PC-3 (cell line): Measurements from ENCODE around the gene ACVRL1. TPM values are rescaled to one million over a fixed set of nuclear protein-coding genes. Genes with fewer than 3 reads are reported as not detected.

Experiments used
- ATAC-seq: fragments of 200-7000 bp; cut with Tn5 transposase; 2 replicates; pipeline ENCODE4 v1.9.1; 2020; ENCODE audit warnings: mild to moderate bottlenecking, moderate library complexity
- BruUV-seq: library from RNA; stranded (reverse); fragments of 400-500 nt; replicated peaks from 2 replicates; lab custom pipeline; 2021; lab: Mats Ljungman, UMichigan
- CTCF ChIA-PET: fragments of 300-600 bp; sonication (Branson Sonifier 250); formaldehyde crosslinking; loops from one replicate; lab custom pipeline; 2022; ENCODE audit warnings: antibody characterized with exemption; lab: Charles Lee
- POLR2A ChIA-PET: fragments of 300-600 bp; sonication (Branson Sonifier 250); formaldehyde crosslinking; loops from one replicate; lab custom pipeline; 2022; ENCODE audit warnings: antibody characterized with exemption; ENCODE audit not compliant: unreplicated experiment; lab: Charles Lee
- DNase-seq: peaks from one replicate; pipeline ENCODE4 v3.0.0-alpha.2; 2015
- H2AFZ ChIP-seq: fragments of 300-600 bp; sonication (generic); 2 replicates; pipeline ENCODE4 v1.6.0; 2016; ENCODE audit warnings: antibody characterized with exemption, low read length
- H3F3A ChIP-seq: fragments of 300-600 bp; sonication (generic); one replicate; pipeline ENCODE4 v1.6.0; 2017; ENCODE audit warnings: antibody characterized with exemption, low read length, control low read depth, mild to moderate bottlenecking; ENCODE audit not compliant: unreplicated experiment
- H3K27ac ChIP-seq: fragments of 300-600 bp; sonication (generic); 2 replicates; pipeline ENCODE4 v1.5.1; 2016; ENCODE audit warnings: mild to moderate bottlenecking, low read length
- H3K27me3 ChIP-seq: fragments of 300-600 bp; sonication (generic); 2 replicates; pipeline ENCODE4 v1.6.1; 2016; ENCODE audit warnings: low read length, mixed read lengths
- H3K36me3 ChIP-seq: fragments of 300-600 bp; sonication (generic); 2 replicates; pipeline ENCODE4 v1.6.1; 2016; ENCODE audit warnings: low read depth, mixed run types, low read length, mixed read lengths
- H3K4me1 ChIP-seq: fragments of 300-600 bp; sonication (generic); 2 replicates; pipeline ENCODE4 v1.5.1; 2016; ENCODE audit warnings: low read length; ENCODE audit not compliant: insufficient read depth
- H3K4me2 ChIP-seq: fragments of 300-600 bp; sonication (generic); 2 replicates; pipeline ENCODE4 v1.6.0; 2016; ENCODE audit warnings: low read length
- H3K4me3 ChIP-seq: fragments of 300-600 bp; sonication (generic); 2 replicates; pipeline ENCODE4 v1.5.1; 2016; ENCODE audit warnings: mild to moderate bottlenecking, low read length, mixed read lengths
- H3K79me2 ChIP-seq: fragments of 300-600 bp; sonication (generic); 2 replicates; pipeline ENCODE4 v1.6.1; 2017; ENCODE audit warnings: low read length, mixed read lengths
- H3K9ac ChIP-seq: fragments of 300-600 bp; sonication (generic); 2 replicates; pipeline ENCODE4 v1.6.0; 2016; ENCODE audit warnings: mild to moderate bottlenecking, low read length
- H3K9me2 ChIP-seq: fragments of 300-600 bp; sonication (generic); replicated peaks from 2 replicates; pipeline ENCODE4 v1.6.1; 2016; ENCODE audit warnings: mixed run types, low read length, mixed read lengths
- H3K9me3 ChIP-seq: fragments of 300-600 bp; sonication (generic); 2 replicates; pipeline ENCODE4 v1.6.1; 2016; ENCODE audit warnings: low read length, mixed read lengths
- H4K20me1 ChIP-seq: fragments of 300-600 bp; sonication (generic); 2 replicates; pipeline ENCODE4 v1.6.1; 2016; ENCODE audit warnings: low read length, mixed read lengths
- EZH2 ChIP-seq: fragments of 300-600 bp; sonication (generic); IDR thresholded peaks from one replicate; pipeline ENCODE4 v1.6.1; 2017; ENCODE audit warnings: antibody characterized with exemption, mild to moderate bottlenecking, low read length; ENCODE audit not compliant: unreplicated experiment
- EZH2phosphoT487 ChIP-seq: fragments of 300-600 bp; sonication (generic); IDR thresholded peaks from 2 replicates; pipeline ENCODE4 v1.6.1; 2018; ENCODE audit warnings: mild to moderate bottlenecking, antibody characterized with exemption, low read length, borderline replicate concordance
- intact Hi-C: fragments of 100-400 bp; cut with micrococcal nuclease; formaldehyde crosslinking; loops from 2 replicates; pipeline ENCODE4 v1.9.0; 2023
- total RNA-seq: library from RNA; depleted of rRNA; stranded (reverse); fragments of >200 nt; gene quantifications from 2 replicates; pipeline ENCODE4 v1.2.3, GENCODE V29; 2014
- TF ChIP-seq, protein P1 (sequence below): fragments of 300-600 bp; sonication (generic); conservative IDR thresholded peaks from 2 replicates; pipeline ENCODE4 v1.5.1; 2017; ENCODE audit warnings: antibody characterized with exemption, low read depth, mild to moderate bottlenecking, low read length

The ACVRL1 gene
- total RNA-seq, 1 experiment from 2014 or later: not detected

DNA sequence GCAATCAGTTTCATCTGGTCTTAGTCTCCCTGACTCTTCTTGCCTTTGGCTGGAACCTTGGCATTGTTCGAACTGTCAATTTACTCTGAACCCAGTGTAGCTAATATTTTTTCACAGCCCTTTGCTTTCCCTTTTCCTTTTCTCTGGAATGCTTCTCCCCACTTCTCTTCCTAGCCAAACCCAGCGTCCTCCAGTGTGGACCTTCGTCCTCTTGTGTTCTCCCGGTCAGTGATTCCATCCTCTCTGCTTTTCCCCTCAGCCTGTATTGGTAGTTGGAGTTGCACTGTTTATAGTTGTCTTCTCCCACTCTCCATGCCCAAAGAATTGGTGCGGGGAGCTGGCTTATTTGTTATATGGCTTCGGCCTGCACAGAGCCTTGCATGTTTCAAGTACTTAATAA lies 53.6 kb downstream of the ACVRL1 start:
- no peak for ATAC-seq
- CTCF ChIA-PET: no interaction called here
- intact Hi-C loops: no loop called here

DNA sequence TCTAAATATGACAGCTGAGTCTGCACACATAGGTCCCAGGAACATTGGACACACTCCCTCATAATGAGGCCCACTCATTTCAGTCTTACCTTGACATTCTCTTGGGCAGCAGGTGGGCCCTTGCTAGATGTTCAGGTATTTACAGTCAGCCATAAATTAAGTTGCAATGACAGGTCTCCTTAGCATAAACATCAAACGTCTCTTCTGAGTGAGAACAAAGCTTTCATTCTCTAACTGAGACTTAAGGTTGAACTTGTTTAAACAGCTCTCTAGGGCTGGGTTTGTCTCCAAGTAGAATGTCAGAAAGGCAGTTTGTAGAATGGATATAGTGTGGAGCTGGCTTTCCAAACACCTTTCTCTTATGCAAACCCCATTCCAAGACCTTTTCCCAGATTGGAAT lies 54.5 kb downstream of the ACVRL1 start:
- DNase-seq (peak; percentile 28), ATAC-seq (peak; percentile 72)

More for the DNA sequence above, 53.6 kb downstream of the ACVRL1 start:
- Histone ChIP-seq H3K27me3 (no peaks in the 10 kb centered on the region), H3K9ac (no peak overlapping the region), H3K4me1 (no peaks in the 10 kb centered on the region), H3K27ac (no peak overlapping the region), H4K20me1 (0 out of 2 replicates have a peak, but pooled peaks cover 5% of the 10 kb centered on the region), H3K79me2 (peaks cover 56% of the 10 kb centered on the region), H3K4me2 (no peak overlapping the region), H2AFZ (no peak overlapping the region), H3K36me3 (0 out of 2 replicates have a peak, but pooled peaks cover 9% of the 10 kb centered on the region), H3F3A (no peaks in the 10 kb centered on the region), H3K9me2 (no peaks in the 10 kb centered on the region), H3K4me3 (no peak overlapping the region), H3K9me3 (no peaks in the 10 kb centered on the region)
- TF ChIP-seq, protein P1, sequence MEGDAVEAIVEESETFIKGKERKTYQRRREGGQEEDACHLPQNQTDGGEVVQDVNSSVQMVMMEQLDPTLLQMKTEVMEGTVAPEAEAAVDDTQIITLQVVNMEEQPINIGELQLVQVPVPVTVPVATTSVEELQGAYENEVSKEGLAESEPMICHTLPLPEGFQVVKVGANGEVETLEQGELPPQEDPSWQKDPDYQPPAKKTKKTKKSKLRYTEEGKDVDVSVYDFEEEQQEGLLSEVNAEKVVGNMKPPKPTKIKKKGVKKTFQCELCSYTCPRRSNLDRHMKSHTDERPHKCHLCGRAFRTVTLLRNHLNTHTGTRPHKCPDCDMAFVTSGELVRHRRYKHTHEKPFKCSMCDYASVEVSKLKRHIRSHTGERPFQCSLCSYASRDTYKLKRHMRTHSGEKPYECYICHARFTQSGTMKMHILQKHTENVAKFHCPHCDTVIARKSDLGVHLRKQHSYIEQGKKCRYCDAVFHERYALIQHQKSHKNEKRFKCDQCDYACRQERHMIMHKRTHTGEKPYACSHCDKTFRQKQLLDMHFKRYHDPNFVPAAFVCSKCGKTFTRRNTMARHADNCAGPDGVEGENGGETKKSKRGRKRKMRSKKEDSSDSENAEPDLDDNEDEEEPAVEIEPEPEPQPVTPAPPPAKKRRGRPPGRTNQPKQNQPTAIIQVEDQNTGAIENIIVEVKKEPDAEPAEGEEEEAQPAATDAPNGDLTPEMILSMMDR: no peak
- no peak for TF ChIP-seq EZH2
- no peak for TF ChIP-seq EZH2phosphoT487
- no peak for DNase-seq
- POLR2A ChIA-PET: no interaction called here
- no TSS peak for BruUV-seq

DNA sequence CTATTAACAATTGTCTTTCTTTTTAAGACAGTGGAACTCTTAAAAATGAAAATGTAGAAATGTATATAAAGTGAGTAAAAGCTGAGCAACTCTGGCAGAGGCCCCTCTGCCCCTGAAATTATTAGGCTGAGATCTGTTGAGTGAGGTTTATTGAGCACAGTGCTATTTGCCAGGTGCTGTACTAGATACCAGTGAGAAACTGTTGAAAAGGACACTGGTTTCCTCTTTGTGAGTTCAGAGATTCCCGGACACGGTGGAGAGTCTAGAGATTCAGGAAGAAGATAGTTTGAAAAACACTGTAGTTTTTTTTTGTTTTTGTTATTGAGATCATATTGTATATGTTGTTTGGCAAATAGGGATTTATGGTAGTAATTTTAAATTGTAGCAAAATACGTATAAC lies 55.4 kb downstream of the ACVRL1 start:
- Histone ChIP-seq H4K20me1 (0 out of 2 replicates have a peak, but pooled peaks cover 5% of the 10 kb centered on the region), H3K9ac (no peak overlapping the region), H2AFZ (no peak overlapping the region), H3K36me3 (0 out of 2 replicates have a peak, but pooled peaks cover 9% of the 10 kb centered on the region), H3K27ac (no peak overlapping the region), H3F3A (no peaks in the 10 kb centered on the region), H3K4me2 (no peak overlapping the region), H3K79me2 (peaks cover 49% of the 10 kb centered on the region), H3K27me3 (no peaks in the 10 kb centered on the region), H3K9me2 (no peaks in the 10 kb centered on the region), H3K4me1 (no peaks in the 10 kb centered on the region), H3K9me3 (no peaks in the 10 kb centered on the region), H3K4me3 (no peak overlapping the region)
- DNase-seq: no peak
- intact Hi-C loops: no loop called here
- no peak for ATAC-seq
- ChIA-PET POLR2A (no interaction called here), CTCF (no interaction called here)
- TF ChIP-seq EZH2phosphoT487: no peak
- TF ChIP-seq EZH2: no peak
- TF ChIP-seq, protein P1: no peak
- BruUV-seq: no TSS peak

More for the DNA sequence above, 54.5 kb downstream of the ACVRL1 start:
- ChIA-PET POLR2A (interaction anchor here (0.6 kb wide), 2 partner anchors 15 to 126 kb away, joined by 3 to 6 read pairs; no protein-coding TSS in a partner anchor), CTCF (no interaction called here)
- TF ChIP-seq, protein P1: no peak
- TF ChIP-seq EZH2: no peak
- TF ChIP-seq EZH2phosphoT487: no peak
- no peaks in the 10 kb centered on the region for H3K9me3 ChIP-seq
- H3K4me2 ChIP-seq: no peak overlapping the region
- no peak overlapping the region for H3K27ac ChIP-seq
- no peak overlapping the region for H3K9ac ChIP-seq
- H3K9me2 ChIP-seq: no peaks in the 10 kb centered on the region
- no peaks in the 10 kb centered on the region for H3K4me1 ChIP-seq
- H3K79me2 ChIP-seq: peaks cover 51% of the 10 kb centered on the region
- no peak overlapping the region for H3K4me3 ChIP-seq
- intact Hi-C loops: no loop called here
- H2AFZ ChIP-seq: no peak overlapping the region
- 0 out of 2 replicates have a peak, but pooled peaks cover 9% of the 10 kb centered on the region for H3K36me3 ChIP-seq
- no TSS peak for BruUV-seq
- H4K20me1 ChIP-seq: 0 out of 2 replicates have a peak, but pooled peaks cover 5% of the 10 kb centered on the region
- no peaks in the 10 kb centered on the region for H3K27me3 ChIP-seq
- H3F3A ChIP-seq: no peaks in the 10 kb centered on the region
